Small intestine (tissue), 7 donors: Measurements from ENCODE around the gene IER2. TPM values are rescaled to one million over a fixed set of nuclear protein-coding genes. Genes with fewer than 3 reads are reported as not detected.

Experiments used
- DNase-seq, 2 donors: peaks; one replicate each; pipeline versions ENCODE4 v3.0.0 to v3.0.0-alpha.2; 2013
- FAIRE-seq: peaks from 2 replicates; lab custom pipeline; 2012; peaks lifted over from hg19 to GRCh38; lab: Jason Lieb, UNC
- H3K27ac ChIP-seq, 3 donors: one replicate each; pipeline ENCODE4 v1.5.1; 2013; ENCODE audit warnings: low read length in 2 of 3, mild to moderate bottlenecking in 2 of 3, control low read depth in 1 of 3, inconsistent platforms in 1 of 3, low read depth in 1 of 3, moderate library complexity in 1 of 3
- H3K27me3 ChIP-seq, 3 donors: one replicate each; pipeline ENCODE4 v1.6.1; 2013; ENCODE audit warnings: low read length in 3 of 3, inconsistent platforms in 1 of 3; ENCODE audit not compliant: control insufficient read depth in 3 of 3, insufficient read depth in 3 of 3
- H3K36me3 ChIP-seq, 3 donors: one replicate each; pipeline ENCODE4 v1.6.1; 2013; ENCODE audit warnings: low read length in 3 of 3, inconsistent platforms in 1 of 3, low read depth in 1 of 3, mild to moderate bottlenecking in 1 of 3, moderate library complexity in 1 of 3; ENCODE audit not compliant: control insufficient read depth in 3 of 3, insufficient read depth in 2 of 3
- H3K4me1 ChIP-seq, 3 donors: one replicate each; pipeline ENCODE4 v1.6.1; 2013; ENCODE audit warnings: low read length in 2 of 3, inconsistent platforms in 1 of 3, low read depth in 1 of 3, mild to moderate bottlenecking in 1 of 3, moderate library complexity in 1 of 3; ENCODE audit not compliant: control insufficient read depth in 3 of 3, insufficient read depth in 2 of 3
- H3K4me3 ChIP-seq, 3 donors: one replicate each; pipeline ENCODE4 v1.5.1; 2013; ENCODE audit warnings: low read length in 3 of 3, control low read depth in 1 of 3, inconsistent platforms in 1 of 3, low read depth in 1 of 3, mild to moderate bottlenecking in 1 of 3, moderate library complexity in 1 of 3
- H3K9me3 ChIP-seq, 2 donors: one replicate each; pipeline ENCODE4 v1.6.1; 2013; ENCODE audit warnings: low read depth in 1 of 2, low read length in 1 of 2; ENCODE audit not compliant: control insufficient read depth in 2 of 2, insufficient read depth in 1 of 2
- WGBS, 3 donors: extraction: QIAGEN DNeasy Blood & Tissue Kit; methylation state at CpG; one replicate each; pipeline ENCODE4 v1.1.7; 2013; 5-methylcytosine and 5-hydroxymethylcytosine counted together
- polyA plus RNA-seq, 4 donors: library from polyadenylated mRNA; stranded (reverse) in 3 of 4; unstranded in 1 of 4; fragments of 200-250 nt in 3 of 4; fragments of 120-200 nt in 1 of 4; gene quantifications; one replicate each; pipeline versions ENCODE4 v1.2.1 to v1.2.3, GENCODE V29; 2013
- donor health status: healthy with polysubstance abuse.
- donor health status: control.
- donor health status: control.
- donor health status: Bipolar disorder and iron deficiency.
- donor health status: healthy.

IER2 gene
- polyA plus RNA-seq, 4 donors: 67.5 to 217 (median 106) TPM

GRCh38 chr19:13116282-13117175 lies 33.7 kb upstream of the IER2 start, which contains the start of gene TRMT1:
TSS of gene TRMT1 (minus strand) at chr19:13116740. CDS start at chr19:13116399, 341 bp downstream.
- Histone ChIP-seq H3K4me3 (peak within 1 kb of the TSS; percentile 81 to 99 (median 82)), H3K27ac (peak within 1 kb of the TSS in 2 of 3 donors; percentile 60 to 83), H3K36me3 (peaks cover 0 to 40% (median 0%) of the 10 kb centered on the region in 3 donors), H3K27me3 (no peaks in the 10 kb centered on the region), H3K4me1 (peaks cover 0 to 19% (median 6%) of the 10 kb centered on the region in 3 donors), H3K9me3 (no peaks in the 10 kb centered on the region)
- DNase-seq: peak; percentile 93 to 96
- no peak for FAIRE-seq
- WGBS, 3 donors: 0 to 1% (median 0%) methylated on average over 51 of the region's 51 CpGs

- Histone ChIP-seq H3K27me3 (no peaks in the 10 kb centered on the region), H3K36me3 (peaks cover 0 to 39% (median 0%) of the 10 kb centered on the region in 3 donors), H3K4me3 (peak overlapping the region; percentile 81 to 99 (median 82)), H3K4me1 (peaks cover 0 to 20% (median 6%) of the 10 kb centered on the region in 3 donors), H3K9me3 (no peaks in the 10 kb centered on the region), H3K27ac (peak overlapping the region in 2 of 3 donors; percentile 60 to 83)
- FAIRE-seq (no peak), DNase-seq (no peak)
- WGBS, 3 donors: 1 to 7% (median 7%) methylated on average over 20 of the region's 20 CpGs
Observed at GRCh38 chr19:13117176-13117771, 32.9 kb upstream of the IER2 start.

- WGBS, 3 donors: 1 to 2% (median 2%) methylated on average over 44 to 65 of the region's 65 CpGs
- Histone ChIP-seq H3K27ac (peak within 1 kb of the TSS; percentile 27 to 83 (median 60)), H3K36me3 (peaks cover 0 to 33% (median 0%) of the 10 kb centered on the region in 3 donors), H3K4me1 (peaks cover 0 to 23% (median 6%) of the 10 kb centered on the region in 3 donors), H3K27me3 (no peaks in the 10 kb centered on the region), H3K4me3 (peak within 1 kb of the TSS; percentile 81 to 99 (median 94)), H3K9me3 (no peaks in the 10 kb centered on the region)
- FAIRE-seq (no peak), DNase-seq (peak; percentile 85 to 94)
Observed at GRCh38 chr19:13117772-13118423, 32.3 kb upstream of the IER2 start, which contains the start of gene NACC1. TSS of gene NACC1 (plus strand) at chr19:13118264. CDS start at chr19:13135208, 16,944 bp downstream.

- FAIRE-seq (no peak), DNase-seq (peak; percentile 30 to 59)
- Histone ChIP-seq H3K36me3 (peaks cover 0 to 35% (median 0%) of the 10 kb centered on the region in 3 donors), H3K27ac (peak overlapping the region in 1 of 3 donors; percentile 36), H3K4me1 (peaks cover 0 to 23% (median 6%) of the 10 kb centered on the region in 3 donors), H3K4me3 (peak overlapping the region; percentile 66 to 94 (median 81)), H3K9me3 (no peaks in the 10 kb centered on the region), H3K27me3 (no peaks in the 10 kb centered on the region)
- WGBS, 3 donors: 0 to 1% (median 1%) methylated on average over 32 to 57 of the region's 57 CpGs
Observed at GRCh38 chr19:13118424-13119193, 31.6 kb upstream of the IER2 start.

- FAIRE-seq (no peak), DNase-seq (no peak)
- 73 to 76% (median 75%) methylated on average over 8 of the region's 8 CpGs for WGBS, 3 donors
- no peaks in the 10 kb centered on the region for H3K27me3 ChIP-seq
- peak overlapping the region in 1 of 3 donors; percentile 81 for H3K4me3 ChIP-seq
- H3K9me3 ChIP-seq: no peaks in the 10 kb centered on the region
- H3K27ac ChIP-seq: no peak overlapping the region
- peaks cover 0 to 32% (median 2%) of the 10 kb centered on the region in 3 donors for H3K36me3 ChIP-seq
- peaks cover 0 to 23% (median 6%) of the 10 kb centered on the region in 3 donors for H3K4me1 ChIP-seq
Observed at GRCh38 chr19:13119627-13120026, 30.6 kb upstream of the IER2 start.

GRCh38 chr19:13120031-13120430 lies 30.2 kb upstream of the IER2 start:
- Histone ChIP-seq H3K9me3 (no peaks in the 10 kb centered on the region), H3K4me1 (peaks cover 0 to 21% (median 6%) of the 10 kb centered on the region in 3 donors), H3K27me3 (no peaks in the 10 kb centered on the region), H3K36me3 (peaks cover 0 to 34% (median 2%) of the 10 kb centered on the region in 3 donors), H3K4me3 (no peak overlapping the region), H3K27ac (no peak overlapping the region)
- FAIRE-seq: no peak
- 75 to 91% (median 85%) methylated on average over 9 of the region's 9 CpGs for WGBS, 3 donors
- DNase-seq: no peak

GRCh38 chr19:13120817-13121216 lies 29.4 kb upstream of the IER2 start:
- no peaks in the 10 kb centered on the region for H3K27me3 ChIP-seq
- H3K9me3 ChIP-seq: no peaks in the 10 kb centered on the region
- H3K27ac ChIP-seq: no peak overlapping the region
- no peak for FAIRE-seq
- no peak for DNase-seq
- peaks cover 0 to 29% (median 2%) of the 10 kb centered on the region in 3 donors for H3K36me3 ChIP-seq
- 77 to 80% (median 79%) methylated on average over 10 of the region's 10 CpGs for WGBS, 3 donors
- no peak overlapping the region for H3K4me3 ChIP-seq
- H3K4me1 ChIP-seq: peaks cover 0 to 13% (median 4%) of the 10 kb centered on the region in 3 donors
